Liver (tissue), 9 donors: ENCODE data around the gene HMGA1. TPM values are rescaled to one million over a fixed set of nuclear protein-coding genes. Genes with fewer than 3 reads are reported as not detected.

ENCODE experiments used
- DNase-seq: peaks from one replicate; pipeline ENCODE4 v3.0.0-alpha.2; 2017; ENCODE audit warnings: low spot score
- H3K27ac ChIP-seq, 2 donors: one replicate each; pipeline ENCODE4 v1.7.0; 2013; ENCODE audit warnings: inconsistent platforms in 2 of 2, low read length in 2 of 2, control low read depth in 1 of 2, low read depth in 1 of 2, mild to moderate bottlenecking in 1 of 2
- H3K27me3 ChIP-seq, 4 donors: one replicate each; pipeline versions ENCODE4 v1.6.1 to v1.7.0; 2013; ENCODE audit warnings: low read length in 3 of 4, inconsistent platforms in 1 of 4, mild to moderate bottlenecking in 1 of 4, moderate library complexity in 1 of 4; ENCODE audit not compliant: control insufficient read depth in 4 of 4, insufficient read depth in 4 of 4
- H3K36me3 ChIP-seq, 4 donors: one replicate each; pipeline versions ENCODE4 v1.6.1 to v1.7.0; 2013; ENCODE audit warnings: low read length in 3 of 4, mild to moderate bottlenecking in 3 of 4, low read depth in 1 of 4, moderate library complexity in 1 of 4; ENCODE audit not compliant: control insufficient read depth in 4 of 4, insufficient read depth in 3 of 4
- H3K4me1 ChIP-seq, 4 donors: one replicate each; pipeline versions ENCODE4 v1.6.1 to v1.7.0; 2013; ENCODE audit warnings: low read length in 3 of 4, mild to moderate bottlenecking in 3 of 4, moderate library complexity in 1 of 4; ENCODE audit not compliant: control insufficient read depth in 4 of 4, insufficient read depth in 4 of 4
- H3K4me3 ChIP-seq, 3 donors: one replicate each; pipeline versions ENCODE4 v1.6.1 to v1.7.0; 2013; ENCODE audit warnings: low read length in 3 of 3, control low read depth in 1 of 3, low read depth in 1 of 3, mild to moderate bottlenecking in 1 of 3
- H3K9ac ChIP-seq, 2 donors: one replicate each; pipeline ENCODE4 v1.7.0; 2013; ENCODE audit warnings: low read length in 2 of 2, mild to moderate bottlenecking in 2 of 2, moderate library complexity in 2 of 2, control low read depth in 1 of 2, low read depth in 1 of 2
- H3K9me3 ChIP-seq, 4 donors: one replicate each; pipeline versions ENCODE4 v1.6.1 to v1.7.0; 2013; ENCODE audit warnings: low read length in 3 of 4; ENCODE audit not compliant: control insufficient read depth in 4 of 4
- ATF3 ChIP-seq: IDR thresholded peaks from 2 replicates; pipeline ENCODE4 v1.6.1; 2016; ENCODE audit warnings: antibody characterized with exemption
- CTCF ChIP-seq: fragments of 150-350 bp; IDR thresholded peaks from 2 replicates; pipeline ENCODE4 v1.5.1; 2017; ENCODE audit warnings: improper control_type of control experiment, low read depth, low read length; ENCODE audit not compliant: missing input control
- EGR1 ChIP-seq, 2 donors: IDR thresholded peaks; 2 replicates each; pipeline ENCODE4 v1.6.1; 2016 to 2018; ENCODE audit warnings: antibody characterized with exemption in 2 of 2, low read depth in 2 of 2
- FOXA1 ChIP-seq: IDR thresholded peaks from 2 replicates; pipeline ENCODE4 v1.6.1; 2016; ENCODE audit warnings: antibody characterized with exemption
- GABPA ChIP-seq, 2 donors: IDR thresholded peaks in 1 of 2; conservative IDR thresholded peaks in 1 of 2; 2 replicates each; pipeline ENCODE4 v1.6.1; 2016; ENCODE audit warnings: antibody characterized with exemption in 2 of 2, mild to moderate bottlenecking in 1 of 2, moderate library complexity in 1 of 2
- HNF4A ChIP-seq, 2 donors: conservative IDR thresholded peaks; 2 replicates each; pipeline ENCODE4 v1.6.1; 2016; ENCODE audit warnings: antibody characterized with exemption in 2 of 2, mild to moderate bottlenecking in 2 of 2
- NR2F2 ChIP-seq: IDR thresholded peaks from 2 replicates; pipeline ENCODE4 v1.6.1; 2016; ENCODE audit warnings: antibody characterized with exemption
- RAD21 ChIP-seq, 2 donors: IDR thresholded peaks; 2 replicates each; pipeline ENCODE4 v1.6.1; 2016; ENCODE audit warnings: antibody characterized with exemption in 2 of 2, mild to moderate bottlenecking in 2 of 2
- REST ChIP-seq: IDR thresholded peaks from 2 replicates; pipeline ENCODE4 v1.6.1; 2016; ENCODE audit warnings: antibody characterized with exemption, mild to moderate bottlenecking
- RXRA ChIP-seq, 2 donors: IDR thresholded peaks; 2 replicates each; pipeline ENCODE4 v1.6.1; 2017 to 2018; ENCODE audit warnings: antibody characterized with exemption in 2 of 2, mild to moderate bottlenecking in 1 of 2
- SP1 ChIP-seq: IDR thresholded peaks from 2 replicates; pipeline ENCODE4 v1.6.1; 2018; ENCODE audit warnings: antibody characterized with exemption, mild to moderate bottlenecking
- YY1 ChIP-seq: IDR thresholded peaks from 2 replicates; pipeline ENCODE4 v1.6.1; 2016; ENCODE audit warnings: antibody characterized with exemption, mild to moderate bottlenecking
- WGBS: extraction: QIAGEN DNeasy Blood & Tissue Kit; methylation state at CpG from one replicate; pipeline ENCODE4 v1.1.7; 2013; 5-methylcytosine and 5-hydroxymethylcytosine counted together
- polyA plus RNA-seq, 2 donors: library from polyadenylated mRNA; stranded (reverse) in 1 of 2; unstranded in 1 of 2; fragments of 200-250 nt in 1 of 2; fragments of >200 nt in 1 of 2; fragmentation: Nextera tagmentation in 1 of 2; extraction: Ambion mirVana in 1 of 2; gene quantifications; one replicate each; pipeline versions ENCODE4 v1.2.1 to v1.2.3, GENCODE V29; 2013 to 2015
- total RNA-seq, 2 donors: library from RNA; depleted of rRNA; stranded (reverse); fragments of >200 nt; gene quantifications; one replicate each; pipeline ENCODE4 v1.2.3, GENCODE V29; 2014
- TF ChIP-seq, protein P1 (sequence below): IDR thresholded peaks from 2 replicates; pipeline ENCODE4 v1.6.1; 2016; ENCODE audit warnings: antibody characterized with exemption
- TF ChIP-seq, protein P2 (sequence below): IDR thresholded peaks from 2 replicates; pipeline ENCODE4 v1.6.1; 2016; ENCODE audit warnings: antibody characterized with exemption
- donor health status: healthy.
- donor health status: healthy.
- donor health status: healthy.
- donor health status: healthy.
- donor health status: healthy.

HMGA1 gene
- total and polyA plus RNA-seq, 4 donors = 4.2 to 118 (median 8.5) TPM

DNA sequence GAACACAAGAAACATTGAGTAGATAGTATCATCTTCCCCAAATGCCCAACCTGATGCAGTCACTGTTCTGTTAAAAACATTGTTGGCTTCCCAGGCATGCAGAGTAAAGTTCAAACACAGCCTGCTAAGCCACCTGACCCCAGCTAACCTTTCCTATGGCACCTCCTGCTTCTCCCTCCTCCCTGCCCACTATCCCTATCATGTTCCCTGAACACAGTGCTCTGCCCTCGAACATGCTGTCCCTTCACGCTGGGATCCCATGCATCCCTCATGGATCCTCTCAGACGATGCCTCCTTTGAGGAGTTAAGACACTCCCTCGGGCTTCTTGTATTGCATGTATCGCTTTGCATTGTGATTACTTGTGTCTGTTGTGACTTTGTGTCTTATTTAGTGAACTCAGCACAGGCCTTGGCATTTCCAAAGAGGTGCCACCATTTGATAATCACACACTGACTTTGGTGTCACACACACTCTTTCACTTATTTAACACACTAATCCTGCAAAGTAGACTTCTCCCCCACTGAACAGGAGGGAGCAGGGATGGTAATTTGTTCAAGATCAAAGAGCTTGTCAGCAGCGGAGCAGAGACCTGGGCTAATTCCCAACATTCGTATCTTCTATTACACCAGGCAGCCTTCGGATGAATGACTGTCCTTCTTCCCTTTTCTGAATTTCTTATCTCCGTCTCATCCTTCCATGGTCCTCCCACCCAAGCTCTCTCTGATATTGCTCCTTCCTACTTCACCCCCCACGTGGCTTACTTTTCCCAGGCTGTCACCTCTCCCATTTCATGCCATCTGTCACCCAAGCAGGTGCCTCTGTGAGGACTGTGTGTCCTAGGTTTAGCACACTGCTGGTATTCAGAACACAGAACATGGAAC is 40.4 kb downstream of the HMGA1 start:
- no peak overlapping the region for H3K9ac ChIP-seq
- H3K36me3 ChIP-seq = peaks cover 0 to 7% (median 0%) of the 10 kb centered on the region in 4 donors
- H3K27me3 ChIP-seq = no peaks in the 10 kb centered on the region
- peaks cover 4 to 11% (median 7%) of the 10 kb centered on the region in 4 donors for H3K4me1 ChIP-seq
- no peak overlapping the region for H3K4me3 ChIP-seq
- 68% methylated on average over 10 of the region's 10 CpGs for WGBS
- DNase-seq = no peak
- no peak overlapping the region for H3K27ac ChIP-seq
- TF ChIP-seq NR2F2 = no peak
- peak; percentile 77 to 87 for TF ChIP-seq RXRA (IDR thresholded peaks at IDR 0.05)
- TF ChIP-seq RAD21 (IDR thresholded peaks at IDR 0.05) = peak in 1 of 2 donors; percentile 13
- peak; percentile 11 to 39 for TF ChIP-seq HNF4A (conservative IDR thresholded peaks at IDR 0.05)
- no peak for TF ChIP-seq REST
- H3K9me3 ChIP-seq = no peaks in the 10 kb centered on the region

GRCh38 chr6:34277763-34278112 is 41.1 kb downstream of the HMGA1 start:
- peaks cover 0 to 7% (median 0%) of the 10 kb centered on the region in 4 donors for H3K36me3 ChIP-seq
- H3K27ac ChIP-seq = no peak overlapping the region
- no peaks in the 10 kb centered on the region for H3K9me3 ChIP-seq
- H3K27me3 ChIP-seq = no peaks in the 10 kb centered on the region
- WGBS = 93% methylated on average over 4 of the region's 4 CpGs
- TF ChIP-seq ATF3 = no peak
- TF ChIP-seq, protein P1, sequence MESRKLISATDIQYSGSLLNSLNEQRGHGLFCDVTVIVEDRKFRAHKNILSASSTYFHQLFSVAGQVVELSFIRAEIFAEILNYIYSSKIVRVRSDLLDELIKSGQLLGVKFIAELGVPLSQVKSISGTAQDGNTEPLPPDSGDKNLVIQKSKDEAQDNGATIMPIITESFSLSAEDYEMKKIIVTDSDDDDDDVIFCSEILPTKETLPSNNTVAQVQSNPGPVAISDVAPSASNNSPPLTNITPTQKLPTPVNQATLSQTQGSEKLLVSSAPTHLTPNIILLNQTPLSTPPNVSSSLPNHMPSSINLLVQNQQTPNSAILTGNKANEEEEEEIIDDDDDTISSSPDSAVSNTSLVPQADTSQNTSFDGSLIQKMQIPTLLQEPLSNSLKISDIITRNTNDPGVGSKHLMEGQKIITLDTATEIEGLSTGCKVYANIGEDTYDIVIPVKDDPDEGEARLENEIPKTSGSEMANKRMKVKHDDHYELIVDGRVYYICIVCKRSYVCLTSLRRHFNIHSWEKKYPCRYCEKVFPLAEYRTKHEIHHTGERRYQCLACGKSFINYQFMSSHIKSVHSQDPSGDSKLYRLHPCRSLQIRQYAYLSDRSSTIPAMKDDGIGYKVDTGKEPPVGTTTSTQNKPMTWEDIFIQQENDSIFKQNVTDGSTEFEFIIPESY = no peak
- TF ChIP-seq FOXA1 = no peak
- no peak for TF ChIP-seq YY1
- TF ChIP-seq, protein P2, sequence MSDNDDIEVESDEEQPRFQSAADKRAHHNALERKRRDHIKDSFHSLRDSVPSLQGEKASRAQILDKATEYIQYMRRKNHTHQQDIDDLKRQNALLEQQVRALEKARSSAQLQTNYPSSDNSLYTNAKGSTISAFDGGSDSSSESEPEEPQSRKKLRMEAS = no peak
- TF ChIP-seq SP1 = no peak
- TF ChIP-seq GABPA (IDR thresholded peaks at IDR 0.05 in 1 of 2, conservative IDR thresholded peaks at IDR 0.05 in 1 of 2) = no peak
- TF ChIP-seq EGR1 (IDR thresholded peaks at IDR 0.05; ENCODE audit: low read depth in 2 of 2) = no peak
- TF ChIP-seq CTCF = no peak
- no peak overlapping the region for H3K4me3 ChIP-seq
- peaks cover 4 to 11% (median 7%) of the 10 kb centered on the region in 4 donors for H3K4me1 ChIP-seq
- DNase-seq = no peak
- no peak overlapping the region for H3K9ac ChIP-seq
